A673 (cell line): ENCODE results near the gene NDUFA5.

Experiments used
- CTCF ChIP-seq: fragments of 300-800, 200-600 bp; sonication (generic); conservative IDR thresholded peaks from 2 replicates; pipeline ENCODE4 v1.5.1; 2017; ENCODE audit warnings: low read depth, mild to moderate bottlenecking, antibody characterized with exemption, low read length, moderate library complexity, mixed read lengths
- EZH2 ChIP-seq: fragments of 200-600 bp; sonication (generic); IDR thresholded peaks from 2 replicates; pipeline ENCODE4 v1.6.1; 2017; ENCODE audit warnings: borderline replicate concordance, low read depth, mild to moderate bottlenecking, mixed read lengths, antibody characterized with exemption, low read length; ENCODE audit not compliant: poor library complexity, severe bottlenecking

DNA sequence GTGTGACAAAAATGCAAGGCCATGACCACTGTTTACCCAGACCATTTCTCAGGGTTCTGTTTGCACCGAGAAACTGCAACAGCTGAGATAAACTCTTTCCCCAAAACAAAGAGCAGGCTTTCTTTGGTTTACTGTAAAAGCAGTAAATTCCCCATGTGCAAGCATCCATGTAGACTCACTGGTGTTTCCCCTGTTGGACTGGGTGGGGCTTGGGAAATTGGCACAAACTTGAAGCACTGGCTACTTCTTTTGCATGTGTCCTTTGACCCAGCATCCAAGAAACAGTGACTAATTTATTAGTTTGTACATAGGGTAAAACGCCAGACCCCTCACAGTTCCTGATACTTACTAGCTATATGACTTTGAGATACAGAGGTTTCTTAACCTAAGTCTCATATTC, 35.6 kb downstream of the NDUFA5 start:
- no peak for TF ChIP-seq CTCF
- no peak for TF ChIP-seq EZH2
